HG03139 (cell line): ENCODE measurements around the gene ARID4A.
"Not testable (repeated sequence)": the region's sequence is repeated elsewhere in the genome, so short reads cannot be mapped to it uniquely, and the experiment has no call there.

Source experiments
- ATAC-seq: cut with Tn5 transposase; IDR thresholded peaks from one replicate; pipeline ENCODE4 v1.9.1; 2021; ENCODE audit not compliant: unreplicated experiment

ARID4A gene

GRCh38 chr14:58292187-58292586, 6.2 kb upstream of the ARID4A start:
- ATAC-seq, result no peak

DNA sequence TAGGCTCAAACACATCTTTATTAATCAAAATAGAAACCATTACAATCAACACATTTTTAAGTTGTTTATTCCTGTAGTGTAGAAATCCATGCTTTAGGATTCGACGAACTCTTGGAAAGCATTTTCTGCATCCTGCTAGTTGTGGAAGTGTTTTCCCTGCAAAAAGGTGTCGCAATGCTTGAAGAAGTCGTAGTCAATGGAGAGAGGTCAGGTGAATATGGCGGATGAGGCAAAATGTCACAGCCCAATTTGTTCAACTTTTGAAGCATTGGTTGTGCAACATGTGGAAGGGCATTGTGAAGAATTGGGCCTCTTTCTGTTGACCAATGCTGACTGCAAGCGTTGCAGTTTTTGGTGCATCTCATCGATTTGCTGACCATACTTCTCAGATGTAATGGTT, 4.2 kb upstream of the ARID4A start:
- ATAC-seq, result no peak

DNA sequence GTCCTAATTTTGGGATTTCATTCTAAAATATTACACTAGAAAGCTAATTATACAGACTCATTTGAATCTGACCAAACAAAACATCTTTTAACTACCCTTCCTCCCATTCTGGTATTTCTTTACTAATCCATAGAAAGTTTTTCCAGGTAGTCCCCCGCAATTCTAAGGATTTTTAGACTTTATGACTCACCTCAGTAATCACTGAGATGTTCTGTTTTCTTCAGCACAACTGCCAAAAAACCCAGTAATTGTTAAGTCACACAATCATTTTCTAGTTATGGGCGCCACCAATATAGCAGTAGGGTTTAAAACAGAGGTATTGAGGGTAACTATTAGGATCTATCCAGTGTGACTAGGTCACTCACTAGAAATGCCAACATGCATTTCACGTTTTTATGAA, 1.6 kb upstream of the ARID4A start:
- ATAC-seq, result no peak

GRCh38 chr14:58297412-58297761, 968 bp upstream of the ARID4A start:
- ATAC-seq, result no peak

DNA sequence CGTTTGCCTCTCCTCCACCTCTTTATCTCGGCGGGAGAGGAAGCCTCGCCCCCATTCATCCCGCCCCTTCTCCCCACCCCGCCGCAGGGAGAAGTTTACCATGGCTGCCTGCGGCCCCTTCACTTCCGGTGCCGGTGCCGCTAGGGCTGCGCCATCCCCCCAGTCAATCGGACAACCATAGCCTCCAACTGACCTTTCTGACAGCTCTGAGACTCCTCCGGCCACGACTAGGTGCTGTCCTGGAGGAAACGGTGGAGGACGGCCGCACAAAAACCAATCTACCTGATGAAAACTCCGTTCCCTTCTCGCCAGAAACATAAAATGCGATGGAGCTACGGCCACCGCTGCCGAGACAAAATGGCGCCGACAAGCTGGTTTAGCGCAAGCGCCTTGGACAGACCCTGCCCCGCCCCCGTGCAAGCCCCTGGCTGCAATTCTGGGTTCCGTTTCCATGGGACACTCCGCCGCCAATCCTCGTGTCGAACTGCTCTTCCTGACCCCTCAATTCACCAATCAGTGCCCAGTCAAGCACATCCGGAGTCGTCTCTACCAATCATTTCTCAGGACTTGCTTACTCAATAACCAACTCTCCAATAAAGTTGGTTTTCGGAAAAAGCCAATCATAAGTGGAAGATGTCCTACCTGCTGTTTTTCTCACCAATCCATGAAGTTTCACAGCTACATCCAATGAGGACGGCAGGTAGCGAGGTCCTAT, 436 bp upstream of the ARID4A start:
- ATAC-seq, result peak; percentile 80

DNA sequence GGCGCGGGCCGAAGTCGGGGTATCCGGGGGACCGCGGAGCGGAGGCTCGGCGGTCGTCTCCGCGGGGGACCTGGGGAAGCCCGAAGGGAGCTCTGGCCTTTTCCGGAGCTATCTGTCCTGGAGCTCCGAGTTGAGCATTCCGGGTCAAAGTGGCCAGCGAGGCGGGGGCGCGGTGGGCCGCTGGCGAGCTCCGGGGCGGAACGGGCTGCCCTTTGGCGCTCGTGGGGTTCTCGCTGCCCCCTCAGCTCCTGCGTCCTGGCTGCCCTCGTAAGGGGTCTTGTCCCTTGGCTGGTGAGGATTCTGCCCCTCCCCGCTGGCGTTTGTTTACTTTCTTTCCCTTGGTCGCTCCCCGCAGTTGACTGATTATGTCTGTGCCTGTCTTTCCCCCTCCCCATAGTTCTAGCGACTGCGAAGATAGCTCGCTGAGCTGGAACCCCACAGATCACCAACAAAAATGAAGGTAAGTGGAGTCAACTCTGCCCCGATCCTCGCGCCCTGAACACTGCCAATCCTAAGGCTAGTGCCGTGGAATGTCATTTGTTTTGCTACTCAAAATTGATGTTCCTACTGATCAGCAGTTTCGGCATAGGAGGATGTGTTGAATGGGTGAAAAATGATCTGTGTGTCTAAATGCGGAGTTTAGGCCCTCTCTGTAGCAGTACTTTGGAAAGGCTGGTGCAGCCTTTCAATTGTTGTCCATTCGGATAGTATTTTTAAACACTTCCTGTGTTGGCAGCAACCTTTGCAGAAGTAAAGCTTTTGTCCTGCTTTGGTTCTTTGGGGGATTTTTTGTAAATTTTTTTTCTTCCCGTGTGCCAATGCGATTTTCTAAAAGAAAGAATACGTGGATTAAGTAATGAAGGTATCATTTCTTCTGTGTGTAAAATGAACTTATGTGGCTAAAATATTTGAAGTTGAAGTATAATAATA, 1.3 kb downstream of the ARID4A start:
- ATAC-seq, result no peak

GRCh38 chr14:58301416-58301815, 3.1 kb downstream of the ARID4A start:
- ATAC-seq, result no peak

GRCh38 chr14:58305730-58306129, 7.4 kb downstream of the ARID4A start:
- no peak for ATAC-seq

GRCh38 chr14:58307597-58308316, 9.4 kb downstream of the ARID4A start:
- ATAC-seq, result no peak

DNA sequence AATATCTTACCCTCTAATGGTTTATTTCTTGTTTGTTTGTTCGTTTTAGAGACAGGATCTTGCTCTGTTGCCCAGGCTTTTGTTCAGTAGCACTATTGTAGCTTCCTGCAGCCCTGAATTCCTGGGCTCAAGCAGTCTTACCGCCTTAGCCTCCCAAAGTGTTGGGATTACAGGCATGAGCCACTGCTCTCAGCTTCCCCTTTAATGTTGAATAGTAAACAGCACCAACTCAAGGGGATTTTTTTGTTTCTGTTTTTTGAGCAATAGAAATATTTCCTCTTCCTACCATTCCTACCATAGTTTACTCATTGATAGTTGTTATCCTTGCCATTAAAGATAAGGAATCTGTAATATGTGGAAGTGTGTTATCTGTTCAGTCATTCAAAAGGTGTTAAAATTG, 10.7 kb downstream of the ARID4A start:
- no peak for ATAC-seq

DNA sequence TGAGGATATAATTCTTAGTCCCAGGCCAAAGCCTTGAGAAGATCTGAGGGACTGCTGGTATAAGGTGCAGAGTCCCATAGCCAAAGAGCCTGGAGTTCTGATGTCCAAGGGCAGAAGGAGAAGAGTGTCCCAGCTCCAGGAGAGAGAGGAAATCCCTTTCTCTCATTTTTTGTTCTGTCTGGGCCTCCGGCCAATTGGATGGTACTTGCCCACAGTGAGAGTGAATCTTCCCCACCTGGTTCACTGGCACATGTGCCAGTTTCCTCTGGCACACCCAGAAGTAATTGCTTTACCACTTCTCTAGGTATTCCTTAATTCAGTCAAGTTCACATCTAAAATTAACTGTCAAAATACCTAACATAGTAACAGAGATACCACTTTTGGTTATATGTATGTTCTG, 15.3 kb downstream of the ARID4A start:
- ATAC-seq, result no peak

DNA sequence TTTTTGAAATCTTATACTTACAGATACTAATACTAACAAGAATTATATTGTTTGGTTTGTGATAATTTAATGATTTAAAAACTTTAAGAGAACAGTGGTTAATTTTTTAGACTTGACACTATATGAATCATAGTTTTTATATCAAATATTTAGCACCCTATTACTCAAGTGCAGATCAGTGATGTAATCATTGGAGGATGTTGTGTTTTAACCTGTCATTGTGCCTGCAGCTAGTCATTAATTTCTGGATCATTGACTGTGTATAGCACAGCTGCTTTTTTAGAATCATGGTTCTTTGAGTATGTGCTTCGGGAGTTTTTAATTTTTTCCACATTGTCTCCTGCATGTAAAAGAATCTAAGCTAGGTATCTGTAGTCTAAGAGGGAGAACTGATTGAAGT, 17.3 kb downstream of the ARID4A start:
- ATAC-seq, result no peak

DNA sequence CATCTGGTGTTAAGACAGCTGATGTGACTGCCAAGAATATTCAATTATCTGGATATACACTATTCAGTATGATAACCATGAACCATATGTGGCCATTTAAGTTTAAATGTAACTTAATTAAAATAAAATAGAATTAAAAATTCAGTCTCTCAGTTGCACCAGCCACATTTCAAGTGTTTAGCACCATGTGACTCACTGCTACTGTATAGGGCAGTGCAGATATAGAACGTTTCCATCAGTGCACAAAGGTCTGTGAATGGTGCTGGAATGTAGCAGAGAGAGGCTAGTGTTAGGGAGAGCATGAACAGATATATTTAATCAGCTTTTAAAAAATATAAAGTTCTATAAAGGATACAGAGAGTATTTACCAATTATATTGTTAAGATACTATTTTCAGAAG, 28.7 kb downstream of the ARID4A start:
- ATAC-seq, result no peak

DNA sequence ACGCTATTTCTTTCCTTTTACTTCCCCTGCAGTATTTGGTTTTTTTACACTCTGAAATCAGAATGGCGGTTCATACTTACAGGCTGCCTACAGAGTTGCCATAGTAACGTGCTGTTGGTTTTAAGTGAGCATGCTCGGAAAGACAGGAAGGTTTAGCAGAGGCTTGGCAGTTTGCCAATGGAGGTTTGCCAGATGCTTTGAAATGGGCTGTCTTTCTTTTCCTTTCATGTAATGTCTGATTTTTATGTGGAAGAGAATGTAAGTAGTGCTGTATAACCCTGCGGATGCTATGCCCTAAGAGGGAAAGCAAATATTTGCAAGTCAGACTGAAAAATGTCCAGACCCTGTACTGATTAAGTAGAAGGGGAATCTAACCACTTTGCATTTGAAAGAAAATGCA, 32.8 kb downstream of the ARID4A start:
- ATAC-seq, result peak; percentile 92

GRCh38 chr14:58332561-58332960, 34.2 kb downstream of the ARID4A start:
- no peak for ATAC-seq

DNA sequence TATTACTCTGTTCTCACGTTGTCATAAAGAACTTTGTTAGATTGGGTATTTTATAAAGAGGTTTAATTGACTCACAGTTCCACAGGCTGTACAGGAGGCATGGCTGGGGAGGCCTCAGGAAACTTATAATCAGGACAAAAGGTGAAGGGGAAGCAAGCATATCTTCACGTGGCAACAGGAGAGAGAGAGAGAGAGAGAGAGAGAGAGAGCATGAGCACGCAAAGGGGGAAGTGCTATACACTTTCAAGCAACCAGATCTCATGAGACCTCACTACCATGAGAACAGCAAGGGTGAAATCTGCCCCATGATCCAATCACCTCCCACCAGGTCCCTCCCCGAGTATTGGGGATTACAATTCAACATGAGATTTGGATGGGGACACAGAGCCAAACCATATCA, 41.3 kb downstream of the ARID4A start:
- ATAC-seq, result not testable (repeated sequence)

GRCh38 chr14:58341152-58341748, 42.9 kb downstream of the ARID4A start:
- no peak for ATAC-seq

GRCh38 chr14:58343535-58343934, 45.2 kb downstream of the ARID4A start:
- not testable (repeated sequence) for ATAC-seq

DNA sequence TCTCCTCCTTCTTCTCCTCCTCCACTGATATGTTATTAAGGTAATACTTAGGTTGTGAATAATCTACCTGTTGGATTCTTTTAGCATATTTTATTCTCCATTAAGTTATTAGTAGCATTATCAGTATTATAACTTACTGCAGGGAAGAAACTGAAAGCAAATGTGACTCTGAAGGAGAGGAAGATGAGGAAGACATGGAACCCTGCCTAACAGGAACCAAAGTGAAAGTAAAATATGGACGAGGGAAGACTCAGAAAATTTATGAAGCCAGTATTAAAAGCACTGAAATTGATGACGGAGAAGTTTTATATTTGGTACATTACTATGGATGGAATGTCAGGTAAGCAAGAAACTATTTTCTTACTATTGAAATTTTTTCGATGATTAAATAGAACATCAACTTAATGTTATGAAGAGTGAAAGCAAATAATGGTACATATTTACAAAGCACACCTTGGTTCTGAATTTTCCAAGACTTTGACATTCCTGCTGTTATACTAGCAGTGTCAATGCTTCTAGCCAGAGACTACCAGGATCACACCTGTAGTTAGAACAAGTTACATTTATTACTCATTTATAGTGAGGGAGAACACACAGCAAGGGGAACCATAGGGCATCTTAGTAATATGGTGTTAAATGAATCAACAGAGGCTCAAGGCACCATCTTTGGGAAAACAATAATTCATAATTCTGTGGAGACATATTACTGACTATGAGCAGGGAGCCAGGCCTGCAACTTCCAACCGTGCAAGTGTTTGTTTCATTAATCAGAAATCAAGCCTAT, 55.4 kb downstream of the ARID4A start:
- no peak for ATAC-seq

- ATAC-seq, result no peak
These were observed 56.5 kb downstream of the ARID4A start for GRCh38 chr14:58354808-58355207.

DNA sequence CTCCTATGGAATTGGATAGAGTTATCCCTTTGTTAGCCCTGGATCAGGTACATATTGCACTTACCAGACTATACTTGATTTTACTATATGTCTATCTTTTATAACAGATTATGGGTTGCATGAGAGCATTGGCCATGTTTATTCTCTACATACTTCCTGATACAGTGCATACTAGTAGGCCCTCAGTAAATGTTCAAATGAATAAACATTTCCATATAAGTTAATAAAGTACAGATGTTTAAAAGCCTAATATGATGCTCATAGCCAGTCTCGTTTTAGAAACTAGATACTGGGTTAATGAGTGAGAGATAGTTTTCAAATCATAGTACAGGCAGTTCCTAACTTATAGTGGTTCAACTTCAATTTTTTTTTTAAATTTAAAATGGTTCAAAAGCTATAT, 57.9 kb downstream of the ARID4A start:
- ATAC-seq, result no peak
